Breast epithelium (tissue), 4 donors: Measurements from ENCODE around the gene LANCL2. TPM values are rescaled to one million over a fixed set of nuclear protein-coding genes. Genes with fewer than 3 reads are reported as not detected.
"Not testable (repeated sequence)": the region's sequence is repeated elsewhere in the genome, so short reads cannot be mapped to it uniquely, and the experiment has no call there.

ENCODE experiments used
- DNase-seq, 2 donors: peaks; one replicate each; pipeline ENCODE4 v3.0.0-alpha.2; 2019; ENCODE audit warnings: low spot score in 2 of 2
- H3K27ac ChIP-seq, 2 donors: fragments of 200-600 bp; sonication (generic) in 1 of 2; one replicate each; pipeline ENCODE4 v1.5.1; 2016 to 2019; ENCODE audit warnings: mild to moderate bottlenecking in 1 of 2
- H3K27me3 ChIP-seq, 2 donors: fragments of 200-600 bp; sonication (generic) in 1 of 2; one replicate each; pipeline versions ENCODE4 v1.5.1 to v1.6.0; 2017 to 2019; ENCODE audit warnings: control low read depth in 1 of 2, mild to moderate bottlenecking in 1 of 2
- H3K36me3 ChIP-seq: fragments of 200-600 bp; one replicate; pipeline ENCODE4 v1.5.1; 2019
- H3K4me1 ChIP-seq, 2 donors: fragments of 200-600 bp; sonication (generic); one replicate each; pipeline ENCODE4 v1.5.1; 2016 to 2019; ENCODE audit warnings: control low read depth in 1 of 2
- H3K4me3 ChIP-seq, 3 donors: fragments of 200-600 bp; sonication (generic); 1 replicate in 2 of 3; 2 replicates in 1 of 3; pipeline ENCODE4 v1.5.1; 2016 to 2019; ENCODE audit warnings: mild to moderate bottlenecking in 3 of 3, moderate library complexity in 2 of 3
- H3K9me3 ChIP-seq, 2 donors: fragments of 200-600 bp; sonication (generic) in 1 of 2; one replicate each; pipeline ENCODE4 v1.5.1; 2016 to 2019; ENCODE audit warnings: control low read depth in 1 of 2
- CTCF ChIP-seq, 3 donors: fragments of 450-650 bp; IDR thresholded peaks; one replicate each; pipeline ENCODE4 v1.5.1; 2016 to 2017; ENCODE audit warnings: antibody characterized with exemption in 3 of 3, mild to moderate bottlenecking in 3 of 3, moderate library complexity in 3 of 3
- POLR2A ChIP-seq: fragments of 450-650 bp; IDR thresholded peaks from one replicate; pipeline ENCODE4 v1.6.1; 2016; ENCODE audit warnings: antibody characterized with exemption, mild to moderate bottlenecking, moderate library complexity
- POLR2AphosphoS5 ChIP-seq, 3 donors: sonication (generic); formaldehyde crosslinking; IDR thresholded peaks; one replicate each; pipeline ENCODE4 v1.6.1; 2017; ENCODE audit warnings: antibody characterized with exemption in 3 of 3
- intact Hi-C: fragments of 100-400 bp; cut with DNase I; formaldehyde crosslinking; loops from one replicate; pipeline ENCODE4 v1.15.1; 2023; ENCODE audit warnings: low total_unique reads
- total RNA-seq, 3 donors: library from RNA; depleted of rRNA; stranded (reverse); fragments of >200 nt; gene quantifications; one replicate each; pipeline ENCODE4 v1.1.0, GENCODE V29; 2016

The LANCL2 gene
- total RNA-seq, 3 donors from 2014 or later, result 11.8 to 22.4 (median 20.2) TPM

DNA sequence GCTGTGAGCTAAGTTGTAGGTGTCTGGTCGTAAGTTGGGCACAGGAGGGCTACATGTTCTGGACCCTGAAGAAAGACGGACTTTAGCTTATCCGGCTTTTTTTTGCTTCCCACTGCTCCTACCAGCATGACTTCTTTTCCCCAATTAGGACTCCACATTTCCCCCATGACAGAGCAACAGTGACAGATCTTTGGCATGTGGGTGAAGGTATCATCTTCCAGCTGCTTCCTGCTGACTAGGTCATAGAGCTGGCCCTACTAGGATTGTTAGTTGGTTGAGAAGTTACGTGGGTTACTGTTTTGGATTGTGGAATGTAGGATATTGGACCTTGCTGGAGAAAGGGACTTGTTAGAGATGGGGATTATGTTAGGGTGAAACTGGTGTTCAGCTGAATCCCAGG lies 21.4 kb downstream of the LANCL2 start:
- Histone ChIP-seq H3K27me3 (no peaks in the 10 kb centered on the region), H3K36me3 (no peaks in the 10 kb centered on the region), H3K27ac (no peak overlapping the region), H3K9me3 (peaks cover 8 to 14% of the 10 kb centered on the region in 2 donors), H3K4me3 (no peak overlapping the region), H3K4me1 (no peaks in the 10 kb centered on the region)
- intact Hi-C loops, result no loop called here
- DNase-seq, result no peak
- no peak for TF ChIP-seq CTCF (IDR thresholded peaks at IDR 0.05)
- TF ChIP-seq POLR2A, result no peak

GRCh38 chr7:55387062-55387965 lies 22.2 kb downstream of the LANCL2 start:
- H3K27me3 ChIP-seq, result no peaks in the 10 kb centered on the region
- TF ChIP-seq POLR2AphosphoS5 (IDR thresholded peaks at IDR 0.05) (no peak), POLR2A (no peak), CTCF (IDR thresholded peaks at IDR 0.05) (no peak)
- H3K4me1 ChIP-seq, result no peaks in the 10 kb centered on the region
- peaks cover 8 to 14% of the 10 kb centered on the region in 2 donors for H3K9me3 ChIP-seq
- no peak for DNase-seq
- no peaks in the 10 kb centered on the region for H3K36me3 ChIP-seq
- H3K27ac ChIP-seq, result no peak overlapping the region
- H3K4me3 ChIP-seq, result no peak overlapping the region
- intact Hi-C loops, result no loop called here

DNA sequence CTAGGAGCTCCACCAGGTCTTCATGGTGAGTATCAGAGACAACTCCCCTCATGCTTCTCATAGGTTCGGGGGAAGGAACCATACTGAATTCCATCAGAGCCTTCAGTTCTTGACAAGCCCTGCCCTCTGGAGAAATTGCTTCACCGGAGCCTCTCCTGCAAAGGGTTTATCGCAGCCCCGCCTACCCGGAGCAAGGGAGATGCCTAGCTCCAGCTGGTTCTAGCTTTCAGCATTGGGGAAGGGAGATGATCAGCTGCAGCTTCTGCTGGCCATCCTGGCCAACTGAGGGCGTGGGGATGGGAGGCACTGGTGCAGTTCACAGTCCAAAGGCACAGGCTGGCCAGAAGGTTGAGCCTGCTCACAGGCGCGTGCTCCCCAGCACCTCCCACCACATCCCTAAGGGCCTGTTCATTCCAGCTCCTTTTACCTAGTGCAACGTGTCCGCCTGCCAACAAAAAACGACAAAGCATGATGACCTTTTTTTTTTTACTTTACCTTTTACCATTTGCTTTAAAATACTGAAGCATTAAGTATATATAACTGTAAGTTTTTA lies 31.2 kb downstream of the LANCL2 start:
- no peak for DNase-seq
- Histone ChIP-seq H3K27ac (no peak overlapping the region), H3K27me3 (no peaks in the 10 kb centered on the region), H3K9me3 (no peaks in the 10 kb centered on the region), H3K36me3 (no peaks in the 10 kb centered on the region), H3K4me3 (no peak overlapping the region), H3K4me1 (no peaks in the 10 kb centered on the region)
- intact Hi-C loops, result no loop called here
- TF ChIP-seq POLR2A, result no peak
- TF ChIP-seq CTCF (IDR thresholded peaks at IDR 0.05), result no peak
- no peak for TF ChIP-seq POLR2AphosphoS5 (IDR thresholded peaks at IDR 0.05)

- Histone ChIP-seq H3K4me3 (no peak overlapping the region), H3K4me1 (no peaks in the 10 kb centered on the region), H3K36me3 (no peaks in the 10 kb centered on the region), H3K27ac (no peak overlapping the region), H3K27me3 (no peaks in the 10 kb centered on the region), H3K9me3 (no peaks in the 10 kb centered on the region)
- intact Hi-C loops, result no loop called here
- no peak for DNase-seq
- TF ChIP-seq POLR2AphosphoS5 (IDR thresholded peaks at IDR 0.05) (no peak), CTCF (IDR thresholded peaks at IDR 0.05) (no peak), POLR2A (no peak)
Measured at GRCh38 chr7:55397617-55398016, 32.5 kb downstream of the LANCL2 start.

DNA sequence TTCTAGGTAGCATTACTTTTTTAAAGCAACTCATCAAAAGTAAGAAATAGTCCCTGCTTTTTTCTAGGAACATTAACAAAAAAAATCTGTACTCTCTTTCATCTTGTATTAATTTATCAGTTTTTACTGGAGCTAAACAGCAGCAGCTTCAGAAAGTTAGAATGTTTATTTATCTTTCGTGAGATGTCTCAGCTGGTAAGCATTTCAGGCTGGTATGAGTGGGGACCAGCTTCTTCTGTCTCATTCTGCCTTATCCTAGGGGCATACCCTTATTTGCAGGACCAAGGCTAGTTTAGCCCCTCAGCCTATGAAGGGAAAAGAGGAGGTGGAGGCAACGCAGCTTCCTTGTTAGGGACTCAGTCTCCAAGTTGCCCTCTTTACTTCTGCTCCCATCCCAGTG lies 35.1 kb downstream of the LANCL2 start:
- intact Hi-C loops, result no loop called here
- H3K4me3 ChIP-seq, result no peak overlapping the region
- no peaks in the 10 kb centered on the region for H3K4me1 ChIP-seq
- no peaks in the 10 kb centered on the region for H3K9me3 ChIP-seq
- no peak overlapping the region for H3K27ac ChIP-seq
- no peak for DNase-seq
- no peaks in the 10 kb centered on the region for H3K36me3 ChIP-seq
- TF ChIP-seq POLR2AphosphoS5 (IDR thresholded peaks at IDR 0.05), result no peak
- TF ChIP-seq CTCF (IDR thresholded peaks at IDR 0.05), result no peak
- TF ChIP-seq POLR2A, result no peak
- no peaks in the 10 kb centered on the region for H3K27me3 ChIP-seq

GRCh38 chr7:55402506-55402905 lies 37.4 kb downstream of the LANCL2 start:
- DNase-seq, H3K4me3 ChIP-seq, intact Hi-C loops, H3K27ac ChIP-seq, H3K9me3 ChIP-seq, H3K4me1 ChIP-seq, H3K27me3 ChIP-seq, H3K36me3 ChIP-seq: not testable (repeated sequence)
